ENCODE data around the gene QSOX2.

DNA sequence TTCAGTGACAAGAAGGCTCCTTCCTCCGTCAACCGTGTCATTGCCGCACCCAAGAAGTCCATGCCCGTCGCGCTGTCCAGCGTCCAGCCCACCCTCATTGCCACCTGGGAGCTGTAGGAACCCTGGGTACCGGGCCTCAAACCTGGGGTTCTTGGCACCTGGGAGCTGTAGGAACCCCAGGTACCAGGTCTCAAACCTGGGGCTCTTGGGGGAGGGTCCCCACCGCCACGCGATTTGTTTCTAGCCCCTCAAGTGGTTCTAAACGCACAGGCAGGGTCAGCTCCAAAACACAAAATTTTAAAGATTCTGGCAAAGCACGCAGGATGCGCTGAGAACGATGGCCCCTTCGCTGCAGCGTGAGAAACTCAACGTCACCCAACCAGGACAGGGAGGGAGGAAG lies 58.4 kb downstream of the QSOX2 start:
- TF ChIP-seq CTCF (IDR thresholded peaks at IDR 0.05; ENCODE audit: low read length) = no peak
- no peak for TF ChIP-seq EZH2 (IDR thresholded peaks at IDR 0.05; ENCODE audit: borderline replicate concordance, low read length)
